ENCODE measurements around the gene SPIRE1. TPM values are rescaled to one million over a fixed set of nuclear protein-coding genes. Genes with fewer than 3 reads are reported as not detected.

The SPIRE1 gene
- polyA plus RNA-seq, 1 donor from 2014 or later, result 22.2 TPM

GRCh38 chr18:12430137-12430990, 227.5 kb downstream of the SPIRE1 start:
- H3K4me2 ChIP-seq (ENCODE audit: low read length), result no peak overlapping the region
- no peak overlapping the region for H2AFZ ChIP-seq (ENCODE audit: low read depth, low read length)
- H3K27me3 ChIP-seq (ENCODE audit: insufficient read depth, low read depth, low read length), result no peaks in the 10 kb centered on the region
- TF ChIP-seq RAD21 (conservative IDR thresholded peaks at IDR 0.05), result no peak
- no peak for TF ChIP-seq TAF1 (IDR thresholded peaks at IDR 0.05; ENCODE audit: low read depth)
- TF ChIP-seq SMC3 (conservative IDR thresholded peaks at IDR 0.05; ENCODE audit: poor library complexity), result no peak
- TF ChIP-seq POLR2AphosphoS5 (IDR thresholded peaks at IDR 0.05), result no peak
- TF ChIP-seq REST (IDR thresholded peaks at IDR 0.05; ENCODE audit: borderline replicate concordance), result no peak
- TF ChIP-seq CTCF (IDR thresholded peaks at IDR 0.05; ENCODE audit: poor library complexity, severe bottlenecking), result no peak
- TF ChIP-seq MXI1 (conservative IDR thresholded peaks at IDR 0.05; ENCODE audit: poor library complexity, severe bottlenecking), result no peak
- H3K79me2 ChIP-seq (replicated peaks; ENCODE audit: insufficient read depth, low read length), result no peaks in the 10 kb centered on the region
- no peaks in the 10 kb centered on the region for H3K9me2 ChIP-seq (ENCODE audit: insufficient read depth, low read length)
- H3K27ac ChIP-seq (ENCODE audit: low read length), result no peak overlapping the region
- no peak overlapping the region for H3K4me3 ChIP-seq (ENCODE audit: low read length)
- no peaks in the 10 kb centered on the region for H3F3A ChIP-seq (ENCODE audit: insufficient read depth, low read length, poor library complexity, severe bottlenecking)
- peaks cover 9% of the 10 kb centered on the region for H3K9me3 ChIP-seq (ENCODE audit: low read length)
- no peak overlapping the region for H3K9ac ChIP-seq (ENCODE audit: low read length)
- H3K36me3 ChIP-seq (ENCODE audit: insufficient read depth, low read length), result no peaks in the 10 kb centered on the region
- H4K20me1 ChIP-seq (ENCODE audit: insufficient read depth), result no peaks in the 10 kb centered on the region

- TF ChIP-seq EZH2 (IDR thresholded peaks at IDR 0.05; ENCODE audit: borderline replicate concordance, insufficient read depth, low read length, poor library complexity, severe bottlenecking) (no peak), MXI1 (conservative IDR thresholded peaks at IDR 0.05; ENCODE audit: poor library complexity, severe bottlenecking) (no peak), SMC3 (conservative IDR thresholded peaks at IDR 0.05; ENCODE audit: poor library complexity) (no peak), RAD21 (conservative IDR thresholded peaks at IDR 0.05) (no peak), TAF1 (IDR thresholded peaks at IDR 0.05; ENCODE audit: low read depth) (no peak), REST (IDR thresholded peaks at IDR 0.05; ENCODE audit: borderline replicate concordance) (no peak), POLR2AphosphoS5 (IDR thresholded peaks at IDR 0.05) (no peak), EP300 (conservative IDR thresholded peaks at IDR 0.05; ENCODE audit: poor library complexity, severe bottlenecking) (no peak), CTCF (IDR thresholded peaks at IDR 0.05; ENCODE audit: poor library complexity, severe bottlenecking) (no peak)
Measured at GRCh38 chr18:12429556-12429955, 228.4 kb downstream of the SPIRE1 start.

More at GRCh38 chr18:12429556-12429955, 228.4 kb downstream of the SPIRE1 start:
- Histone ChIP-seq H4K20me1 (ENCODE audit: insufficient read depth) (no peaks in the 10 kb centered on the region), H3K36me3 (ENCODE audit: insufficient read depth, low read length) (no peaks in the 10 kb centered on the region), H3K9me3 (ENCODE audit: low read length) (peaks cover 9% of the 10 kb centered on the region), H3K4me3 (ENCODE audit: low read length) (no peak overlapping the region), H3K9me2 (ENCODE audit: insufficient read depth, low read length) (no peaks in the 10 kb centered on the region), H3K27ac (ENCODE audit: low read length) (no peak overlapping the region), H3K4me2 (ENCODE audit: low read length) (no peak overlapping the region), H3F3A (ENCODE audit: insufficient read depth, low read length, poor library complexity, severe bottlenecking) (no peaks in the 10 kb centered on the region), H3K27me3 (ENCODE audit: insufficient read depth, low read depth, low read length) (no peaks in the 10 kb centered on the region), H2AFZ (ENCODE audit: low read depth, low read length) (no peak overlapping the region), H3K9ac (ENCODE audit: low read length) (no peak overlapping the region), H3K79me2 (replicated peaks; ENCODE audit: insufficient read depth, low read length) (no peaks in the 10 kb centered on the region)

Measured in neural cell (in vitro differentiated cells).